Natural killer cell (primary cell): ENCODE data around the gene GRB2. TPM values are rescaled to one million over a fixed set of nuclear protein-coding genes. Genes with fewer than 3 reads are reported as not detected.
A peak's percentile ranks its signal among the peaks of the same experiment; 100 is the strongest.

Experiments
- ATAC-seq, 3 donors: fragments of 150-1000 bp in 2 of 3; fragments of 200-7000 bp in 1 of 3; cut with Tn5 transposase; 1 replicate in 1 of 3; 2 replicates in 2 of 3; pipeline ENCODE4 v1.10.0; 2021; ENCODE audit warnings: mild to moderate bottlenecking in 2 of 3, moderate library complexity in 2 of 3
- DNase-seq, 2 donors: peaks; one replicate each; pipeline versions ENCODE4 v3.0.0 to v3.0.0-alpha.2; 2013 to 2021; ENCODE audit warnings: mixed read lengths in 1 of 2
- H3K27ac ChIP-seq: one replicate; pipeline ENCODE4 v1.5.1; 2013; ENCODE audit warnings: mild to moderate bottlenecking, low read length
- H3K27me3 ChIP-seq: one replicate; pipeline ENCODE4 v1.6.1; 2013; ENCODE audit warnings: low read length; ENCODE audit not compliant: control insufficient read depth, insufficient read depth
- H3K36me3 ChIP-seq: one replicate; pipeline ENCODE4 v1.6.1; 2013; ENCODE audit warnings: low read length; ENCODE audit not compliant: control insufficient read depth, insufficient read depth
- H3K4me1 ChIP-seq: one replicate; pipeline ENCODE4 v1.6.1; 2013; ENCODE audit warnings: low read length; ENCODE audit not compliant: control insufficient read depth, insufficient read depth
- H3K4me3 ChIP-seq: one replicate; pipeline ENCODE4 v1.5.1; 2013; ENCODE audit warnings: low read length
- H3K9me3 ChIP-seq: one replicate; pipeline ENCODE4 v1.6.1; 2013; ENCODE audit warnings: low read length; ENCODE audit not compliant: control insufficient read depth, insufficient read depth
- H3K27ac Mint-ChIP-seq, 2 donors: one replicate each; pipeline ENCODE4 v1.8.0; 2022; ENCODE audit warnings: mild to moderate bottlenecking in 2 of 2, mixed read lengths in 2 of 2, moderate library complexity in 1 of 2
- H3K27me3 Mint-ChIP-seq, 2 donors: one replicate each; pipeline ENCODE4 v1.8.0; 2022; ENCODE audit warnings: low read depth in 2 of 2, mixed read lengths in 2 of 2
- H3K36me3 Mint-ChIP-seq: one replicate; pipeline ENCODE4 v1.8.0; 2022; ENCODE audit warnings: mixed read lengths
- H3K4me1 Mint-ChIP-seq, 2 donors: one replicate each; pipeline ENCODE4 v1.8.0; 2022; ENCODE audit warnings: mixed read lengths in 2 of 2
- H3K4me3 Mint-ChIP-seq: one replicate; pipeline ENCODE4 v1.8.0; 2022; ENCODE audit warnings: mild to moderate bottlenecking, moderate library complexity, mixed read lengths
- H3K9me3 Mint-ChIP-seq, 2 donors: one replicate each; pipeline ENCODE4 v1.8.0; 2022; ENCODE audit warnings: mixed read lengths in 2 of 2
- WGBS: methylation state at CpG from one replicate; pipeline ENCODE4 v1.1.7; 2013; ENCODE audit warnings: missing lambda C conversion rate; ENCODE audit not compliant: insufficient coverage; 5-methylcytosine and 5-hydroxymethylcytosine counted together
- intact Hi-C: fragments of 100-400 bp; cut with micrococcal nuclease; formaldehyde crosslinking; loops from one replicate; pipeline ENCODE4 v1.14.2; 2022
- total RNA-seq, 4 donors: library from RNA; stranded (reverse); fragments of 120-200 nt in 1 of 4; gene quantifications; one replicate each; pipeline versions ENCODE4 v1.2.3 to v1.2.4, GENCODE V29; 2013 to 2022
- TF ChIP-seq, protein P1 (sequence below): fragments of 200-600 bp; IDR thresholded peaks from one replicate; pipeline ENCODE4 v1.8.0; 2022; ENCODE audit warnings: antibody characterized with exemption

GRB2 gene
- total RNA-seq, 3 donors from 2014 or later (not counting 1 experiment from before 2014, with no cell fraction given) = 115 to 142 (median 116) TPM

DNA sequence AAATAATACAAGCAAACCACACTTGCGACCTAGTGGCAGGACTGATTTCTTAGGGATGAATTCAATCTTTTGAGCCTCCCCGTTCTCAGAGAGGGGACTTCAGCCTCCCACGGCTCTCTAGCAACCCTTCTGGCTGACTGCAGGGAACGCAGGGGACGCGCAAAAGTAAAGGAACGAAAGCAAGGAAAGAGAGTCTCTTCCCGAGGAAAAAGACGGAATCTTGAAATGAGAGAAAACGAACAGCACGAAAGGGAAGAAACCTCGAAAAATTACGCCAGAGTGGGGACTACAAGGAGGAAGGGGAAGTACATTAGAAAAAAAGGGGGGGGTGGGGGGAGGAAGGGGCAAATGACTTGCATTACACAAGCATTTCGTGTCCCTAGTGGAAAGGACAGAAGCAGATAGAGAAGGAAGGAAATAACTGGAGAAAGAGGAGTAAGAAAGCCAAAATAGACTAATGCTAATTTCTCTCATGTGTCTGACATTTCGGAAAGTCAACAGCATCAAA, 1.2 kb downstream of the GRB2 start:
- H3K9me3 Mint-ChIP-seq = no peaks in the 10 kb centered on the region
- H3K36me3 Mint-ChIP-seq = no peaks in the 10 kb centered on the region
- peak overlapping the region; percentile 99 for H3K4me3 ChIP-seq
- H3K4me3 Mint-ChIP-seq = peak overlapping the region; percentile 92
- no peaks in the 10 kb centered on the region for H3K36me3 ChIP-seq
- H3K27ac Mint-ChIP-seq = peak overlapping the region; percentile 86 to 93
- no peaks in the 10 kb centered on the region for H3K27me3 Mint-ChIP-seq
- DNase-seq (peak; percentile 37 to 77), ATAC-seq (peak in 2 of 3 donors; percentile 22 to 27)
- H3K27ac ChIP-seq = peak overlapping the region; percentile 89
- H3K4me1 ChIP-seq = peaks cover 33% of the 10 kb centered on the region
- WGBS = 0% methylated on average over 15 of the region's 15 CpGs
- H3K9me3 ChIP-seq = no peaks in the 10 kb centered on the region
- H3K4me1 Mint-ChIP-seq = peaks cover 44 to 46% of the 10 kb centered on the region in 2 donors
- intact Hi-C loops = loop anchor here (1.0 to 5.0 kb wide), 3 partner anchors 10 to 81 kb away; no protein-coding TSS in a partner anchor
- TF ChIP-seq, protein P1, sequence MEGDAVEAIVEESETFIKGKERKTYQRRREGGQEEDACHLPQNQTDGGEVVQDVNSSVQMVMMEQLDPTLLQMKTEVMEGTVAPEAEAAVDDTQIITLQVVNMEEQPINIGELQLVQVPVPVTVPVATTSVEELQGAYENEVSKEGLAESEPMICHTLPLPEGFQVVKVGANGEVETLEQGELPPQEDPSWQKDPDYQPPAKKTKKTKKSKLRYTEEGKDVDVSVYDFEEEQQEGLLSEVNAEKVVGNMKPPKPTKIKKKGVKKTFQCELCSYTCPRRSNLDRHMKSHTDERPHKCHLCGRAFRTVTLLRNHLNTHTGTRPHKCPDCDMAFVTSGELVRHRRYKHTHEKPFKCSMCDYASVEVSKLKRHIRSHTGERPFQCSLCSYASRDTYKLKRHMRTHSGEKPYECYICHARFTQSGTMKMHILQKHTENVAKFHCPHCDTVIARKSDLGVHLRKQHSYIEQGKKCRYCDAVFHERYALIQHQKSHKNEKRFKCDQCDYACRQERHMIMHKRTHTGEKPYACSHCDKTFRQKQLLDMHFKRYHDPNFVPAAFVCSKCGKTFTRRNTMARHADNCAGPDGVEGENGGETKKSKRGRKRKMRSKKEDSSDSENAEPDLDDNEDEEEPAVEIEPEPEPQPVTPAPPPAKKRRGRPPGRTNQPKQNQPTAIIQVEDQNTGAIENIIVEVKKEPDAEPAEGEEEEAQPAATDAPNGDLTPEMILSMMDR = peak; percentile 66
- no peaks in the 10 kb centered on the region for H3K27me3 ChIP-seq

DNA sequence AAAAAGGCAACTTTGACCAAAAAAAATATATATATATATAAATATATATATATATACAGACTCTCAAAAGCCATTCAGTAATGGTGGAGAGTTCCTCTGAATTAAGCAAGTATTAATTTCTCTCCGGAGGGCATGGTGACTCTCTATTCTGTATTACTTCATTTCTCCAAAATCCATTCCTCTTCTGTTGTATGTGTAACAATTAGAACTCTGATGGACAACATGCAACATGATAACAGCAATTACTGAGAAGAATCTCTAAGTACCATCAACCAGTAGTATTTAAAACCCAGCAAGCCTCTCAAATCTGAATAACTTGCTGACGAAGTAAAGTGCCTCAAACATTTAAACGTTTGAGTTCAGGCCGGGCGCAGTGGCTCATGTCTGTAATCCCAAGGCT, 2.3 kb downstream of the GRB2 start:
- Histone ChIP-seq H3K36me3 (no peaks in the 10 kb centered on the region), H3K27ac (peak overlapping the region; percentile 16), H3K4me3 (no peak overlapping the region), H3K9me3 (no peaks in the 10 kb centered on the region), H3K4me1 (peaks cover 33% of the 10 kb centered on the region), H3K27me3 (no peaks in the 10 kb centered on the region)
- ATAC-seq (no peak), DNase-seq (no peak)
- H3K4me1 Mint-ChIP-seq = peaks cover 44 to 46% of the 10 kb centered on the region in 2 donors
- no peaks in the 10 kb centered on the region for H3K36me3 Mint-ChIP-seq
- H3K27ac Mint-ChIP-seq = peak overlapping the region; percentile 86 to 93
- no peaks in the 10 kb centered on the region for H3K27me3 Mint-ChIP-seq
- TF ChIP-seq, protein P1 = no peak
- no peaks in the 10 kb centered on the region for H3K9me3 Mint-ChIP-seq
- intact Hi-C loops = loop anchor here (5.0 kb wide), 1 partner anchor 61 kb away; no protein-coding TSS in a partner anchor
- H3K4me3 Mint-ChIP-seq = peak overlapping the region; percentile 78
- 55% methylated on average over 4 of the region's 5 CpGs for WGBS

DNA sequence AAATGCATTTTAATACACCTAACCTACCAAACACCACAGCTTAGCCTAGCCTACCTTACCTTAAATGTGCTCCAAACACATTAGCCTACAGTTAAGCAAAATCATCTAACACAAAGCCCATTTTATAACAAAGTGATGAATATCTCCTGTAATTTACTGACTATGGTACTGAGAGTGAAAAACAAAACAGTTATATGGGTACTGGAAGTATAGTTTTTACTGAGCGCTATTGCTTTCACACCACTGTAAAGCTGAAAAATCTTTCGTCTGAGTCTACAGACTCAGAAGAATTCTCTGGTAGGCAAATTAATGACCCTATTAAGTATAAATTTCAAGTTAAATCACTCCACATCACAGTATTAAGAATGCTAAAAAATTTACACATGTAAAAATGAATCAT, 3.5 kb downstream of the GRB2 start:
- no peaks in the 10 kb centered on the region for H3K9me3 Mint-ChIP-seq

More for the DNA sequence above, 3.5 kb downstream of the GRB2 start:
- Mint-ChIP-seq H3K27me3 (no peaks in the 10 kb centered on the region), H3K4me3 (no peak overlapping the region), H3K36me3 (no peaks in the 10 kb centered on the region), H3K4me1 (peaks cover 51 to 53% of the 10 kb centered on the region in 2 donors), H3K27ac (peak overlapping the region; percentile 58 to 86)
- peaks cover 33% of the 10 kb centered on the region for H3K4me1 ChIP-seq
- no peak overlapping the region for H3K27ac ChIP-seq
- intact Hi-C loops = loop anchor here (5.0 kb wide), 1 partner anchor 60 kb away; no protein-coding TSS in a partner anchor
- no peak for ATAC-seq
- no peak for DNase-seq
- WGBS = 63% methylated on average over 2 of the region's 2 CpGs
- TF ChIP-seq, protein P1 = no peak
- H3K27me3 ChIP-seq = no peaks in the 10 kb centered on the region
- H3K36me3 ChIP-seq = no peaks in the 10 kb centered on the region
- H3K9me3 ChIP-seq = no peaks in the 10 kb centered on the region
- H3K4me3 ChIP-seq = no peak overlapping the region
